OCI-LY1 (cell line): ENCODE results near the gene RASGRF2.

ENCODE experiments used
- EZH2 ChIP-seq: fragments of 200-600 bp; sonication (generic), shearing (Covaris generic); IDR thresholded peaks from 2 replicates; pipeline ENCODE4 v1.8.0; 2017; ENCODE audit warnings: borderline replicate concordance, mixed run types, mild to moderate bottlenecking, antibody characterized with exemption, low read length, moderate library complexity, mixed read lengths
- TF ChIP-seq, protein P1 (sequence below): fragments of 200-600 bp; sonication (generic), shearing (Covaris generic); IDR thresholded peaks from 2 replicates; pipeline ENCODE4 v1.5.1; 2017; ENCODE audit warnings: mild to moderate bottlenecking, antibody characterized with exemption, low read length, moderate library complexity, mixed read lengths

- TF ChIP-seq, protein P1, sequence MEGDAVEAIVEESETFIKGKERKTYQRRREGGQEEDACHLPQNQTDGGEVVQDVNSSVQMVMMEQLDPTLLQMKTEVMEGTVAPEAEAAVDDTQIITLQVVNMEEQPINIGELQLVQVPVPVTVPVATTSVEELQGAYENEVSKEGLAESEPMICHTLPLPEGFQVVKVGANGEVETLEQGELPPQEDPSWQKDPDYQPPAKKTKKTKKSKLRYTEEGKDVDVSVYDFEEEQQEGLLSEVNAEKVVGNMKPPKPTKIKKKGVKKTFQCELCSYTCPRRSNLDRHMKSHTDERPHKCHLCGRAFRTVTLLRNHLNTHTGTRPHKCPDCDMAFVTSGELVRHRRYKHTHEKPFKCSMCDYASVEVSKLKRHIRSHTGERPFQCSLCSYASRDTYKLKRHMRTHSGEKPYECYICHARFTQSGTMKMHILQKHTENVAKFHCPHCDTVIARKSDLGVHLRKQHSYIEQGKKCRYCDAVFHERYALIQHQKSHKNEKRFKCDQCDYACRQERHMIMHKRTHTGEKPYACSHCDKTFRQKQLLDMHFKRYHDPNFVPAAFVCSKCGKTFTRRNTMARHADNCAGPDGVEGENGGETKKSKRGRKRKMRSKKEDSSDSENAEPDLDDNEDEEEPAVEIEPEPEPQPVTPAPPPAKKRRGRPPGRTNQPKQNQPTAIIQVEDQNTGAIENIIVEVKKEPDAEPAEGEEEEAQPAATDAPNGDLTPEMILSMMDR: no peak
- TF ChIP-seq EZH2: no peak
Observed at GRCh38 chr5:81166430-81166829, 206.3 kb downstream of the RASGRF2 start.
